HepG2 (cell line): ENCODE measurements around the gene FAM184B. TPM values are rescaled to one million over a fixed set of nuclear protein-coding genes. Genes with fewer than 3 reads are reported as not detected.

Experiments
- ATAC-seq: fragments of 200-7000 bp; cut with Tn5 transposase; 3 replicates; pipeline ENCODE4 v1.9.1; 2020; ENCODE audit warnings: mild to moderate bottlenecking, moderate library complexity
- BruUV-seq: library from RNA; stranded (reverse); fragments of 400-500 nt; replicated peaks from 2 replicates; lab custom pipeline; 2021; lab: Mats Ljungman, UMichigan
- CTCF ChIA-PET: fragments of 300-600 bp; formaldehyde crosslinking; extraction: SDS; loops from one replicate; lab custom pipeline; 2021; ENCODE audit warnings: low total read pairs, inconsistent platforms, low intra/inter-chr PET ratio; lab: Yijun Ruan, JAX
- POLR2A ChIA-PET: fragments of 350-600 bp; sonication (Branson Sonifier 250); formaldehyde crosslinking; loops from one replicate; lab custom pipeline; 2020; ENCODE audit warnings: antibody characterized with exemption, inconsistent platforms; lab: Yijun Ruan, JAX
- DNase-seq: peaks from one replicate; pipeline ENCODE4 v3.0.0-alpha.2; 2015; ENCODE audit warnings: low spot score
- FAIRE-seq: peaks from 3 replicates; lab custom pipeline; 2011; peaks lifted over from hg19 to GRCh38; lab: Jason Lieb, UNC
- H2AFZ ChIP-seq: one replicate; pipeline ENCODE4 v1.6.1; 2011; ENCODE audit warnings: low read length, inconsistent platforms
- H3K27ac ChIP-seq: fragments of 300-600 bp; 3 replicates; pipeline ENCODE4 v1.8.0; 2011; ENCODE audit warnings: mixed run types, mild to moderate bottlenecking, mixed read lengths, low read length, inconsistent platforms; ENCODE audit not compliant: insufficient read depth; ENCODE audit errors: extremely low read length
- H3K27me3 ChIP-seq, 2 experiments: fragments of 200-600 bp in 1 of 2; 2 replicates in 1 of 2; 3 replicates in 1 of 2; pipeline versions ENCODE4 v1.6.0 to v1.8.0; 2011; ENCODE audit warnings: low read length in 2 of 2, mild to moderate bottlenecking in 2 of 2, moderate library complexity in 2 of 2, inconsistent platforms in 1 of 2; ENCODE audit not compliant: insufficient read depth in 2 of 2, control insufficient read depth in 1 of 2
- H3K36me3 ChIP-seq, 2 experiments: fragments of 200-600 bp in 1 of 2; replicated peaks in 1 of 2; 2 replicates in 1 of 2; 3 replicates in 1 of 2; pipeline versions ENCODE4 v1.5.1 to v1.8.0; 2011; ENCODE audit warnings: low read length in 2 of 2, inconsistent platforms in 1 of 2; ENCODE audit not compliant: insufficient read depth in 2 of 2, control insufficient read depth in 1 of 2
- H3K4me1 ChIP-seq: 2 replicates; pipeline ENCODE4 v1.5.1; 2012; ENCODE audit warnings: low read length, inconsistent platforms; ENCODE audit not compliant: insufficient read depth
- H3K4me2 ChIP-seq: 2 replicates; pipeline ENCODE4 v1.6.0; 2011; ENCODE audit warnings: low read depth, low read length, inconsistent platforms
- H3K4me3 ChIP-seq, 3 experiments: fragments of 200-600 bp in 1 of 3; sonication (generic), shearing (Covaris generic) in 1 of 3; replicated peaks in 1 of 3; 2 replicates each; pipeline ENCODE4 v1.5.1; 2011 to 2016; ENCODE audit warnings: low read length in 3 of 3, inconsistent platforms in 2 of 3, low read depth in 2 of 3, mild to moderate bottlenecking in 2 of 3, control low read depth in 1 of 3, mixed read lengths in 1 of 3; ENCODE audit not compliant: insufficient read depth in 1 of 3
- H3K79me2 ChIP-seq: one replicate; pipeline ENCODE4 v1.6.1; 2011; ENCODE audit warnings: low read length, inconsistent platforms; ENCODE audit not compliant: insufficient read depth
- H3K9ac ChIP-seq: 2 replicates; pipeline ENCODE4 v1.6.0; 2011; ENCODE audit warnings: mild to moderate bottlenecking, low read depth, low read length, inconsistent platforms; ENCODE audit not compliant: insufficient read depth
- H3K9me3 ChIP-seq: 2 replicates; pipeline ENCODE4 v1.5.1; 2012; ENCODE audit warnings: mild to moderate bottlenecking, low read length
- H4K20me1 ChIP-seq: 2 replicates; pipeline ENCODE4 v1.6.0; 2011; ENCODE audit warnings: inconsistent platforms, mild to moderate bottlenecking, low read length, moderate library complexity; ENCODE audit not compliant: insufficient read depth
- CTCF ChIP-seq: sonication (generic); formaldehyde crosslinking; IDR thresholded peaks from 2 replicates; pipeline ENCODE4 v1.5.0; 2020; ENCODE audit warnings: mild to moderate bottlenecking, missing genetic modification reagents, moderate library complexity
- RAD21 ChIP-seq: fragments of 450-650 bp; formaldehyde crosslinking; IDR thresholded peaks from 2 replicates; pipeline ENCODE4 v1.5.0; 2020; ENCODE audit warnings: mild to moderate bottlenecking
- TAF15 ChIP-seq: fragments of 200-400 bp; formaldehyde crosslinking; IDR thresholded peaks from one replicate; pipeline ENCODE4 v1.6.1; 2018; ENCODE audit warnings: mild to moderate bottlenecking, low read depth, low read length; ENCODE audit not compliant: poor library complexity, severe bottlenecking
- TRAFD1 ChIP-seq: sonication (generic); formaldehyde crosslinking; IDR thresholded peaks from 2 replicates; pipeline ENCODE4 v1.5.1; 2020; ENCODE audit warnings: missing genetic modification reagents, mild to moderate bottlenecking, borderline replicate concordance
- ZC3H13 ChIP-seq: sonication (generic); formaldehyde crosslinking; IDR thresholded peaks from 2 replicates; pipeline ENCODE4 v1.8.1; 2023; ENCODE audit warnings: mild to moderate bottlenecking, missing genetic modification reagents, moderate library complexity
- ZNF20 ChIP-seq: sonication (generic); formaldehyde crosslinking; IDR thresholded peaks from 2 replicates; pipeline ENCODE4 v1.4.0; 2020; ENCODE audit warnings: mild to moderate bottlenecking, moderate library complexity, missing genetic modification reagents
- ZSCAN12 ChIP-seq: sonication (generic); formaldehyde crosslinking; IDR thresholded peaks from 2 replicates; pipeline ENCODE4 v1.9.0; 2021; ENCODE audit warnings: mild to moderate bottlenecking, missing genetic modification reagents
- WGBS: methylation state at CpG from one replicate; pipeline ENCODE4 v1.1.6; 2017; ENCODE audit warnings: low lambda C conversion rate; 5-methylcytosine and 5-hydroxymethylcytosine counted together
- in situ Hi-C: cut with HindIII; loops from 2 replicates; pipeline ENCODE4 v1.10.0; 2017; ENCODE audit warnings: low pct_unique_long_range_greater_than_20kb; ENCODE audit not compliant: extremely low pct_ligation_motif_present
- intact Hi-C: fragments of 100-400 bp; cut with micrococcal nuclease; formaldehyde crosslinking; loops from one replicate; pipeline ENCODE4 v1.10.0; 2022; ENCODE audit not compliant: unreplicated experiment
- polyA plus RNA-seq, 8 experiments: library from polyadenylated mRNA; depleted of rRNA in 3 of 8; stranded (reverse) in 7 of 8; unstranded in 1 of 8; fragments of >200 nt; fragmentation: Illumina TruSeq in 4 of 8; extraction: Trizol in 4 of 8; gene quantifications; 2 replicates each; pipeline versions ENCODE4 v1.2.1 to v1.2.3, GENCODE V29; 2011 to 2016; ENCODE audit warnings: low read depth in 4 of 8, missing spikeins in 1 of 8, mixed read lengths in 1 of 8; ENCODE audit not compliant: insufficient read depth in 1 of 8
- total RNA-seq, 5 experiments: library from RNA; depleted of rRNA; stranded (reverse); fragments of >200 nt; fragmentation: Illumina TruSeq; extraction: Trizol; gene quantifications; 2 replicates each; pipeline ENCODE4 v1.2.3, GENCODE V29; 2016; ENCODE audit warnings: low read depth in 1 of 5

Gene FAM184B
- total and polyA plus RNA-seq, 2 of the 13 experiments (the other 11 are each of a cell fraction or from before 2014, with no cell fraction given): not detected

GRCh38 chr4:17597517-17597916 lies 183.9 kb downstream of the FAM184B start (continued):
- TF ChIP-seq ZSCAN12 (CRISPR knock-in tag) (no peak), RAD21 (CRISPR knock-in tag) (peak; percentile 29; the same call in 1 of the 2 replicates), ZNF20 (CRISPR knock-in tag) (no peak), CTCF (peak; percentile 57), TRAFD1 (CRISPR knock-in tag) (no peak)

GRCh38 chr4:17595471-17596005 lies 185.9 kb downstream of the FAM184B start:
- Histone ChIP-seq H3K79me2 (peaks cover 6% of the 10 kb centered on the region), H4K20me1 (no peaks in the 10 kb centered on the region), H3K4me1 (0 out of 2 replicates have a peak, but pooled peaks cover 10% of the 10 kb centered on the region), H3K4me3 (no peak overlapping the region), H3K9me3 (no peaks in the 10 kb centered on the region), H3K36me3 (peaks cover 32 to 83% of the 10 kb centered on the region in 2 experiments), H3K27me3 (no peaks in the 10 kb centered on the region), H2AFZ (no peak overlapping the region), H3K4me2 (no peak overlapping the region), H3K9ac (no peak overlapping the region), H3K27ac (no peak overlapping the region)
- 96% methylated on average over 6 of the region's 6 CpGs for WGBS
- TF ChIP-seq ZC3H13 (CRISPR knock-in tag) (no peak), TAF15 (no peak)
- FAIRE-seq (no peak), DNase-seq (no peak), ATAC-seq (no peak)
- CTCF ChIA-PET: interaction anchor here (0.7 kb wide), 1 partner anchor 65 kb away, joined by 3 read pairs; no protein-coding TSS in a partner anchor
- no TSS peak for BruUV-seq
- intact Hi-C loops (loop anchor here (5.0 kb wide), 1 partner anchor 212 kb away; no protein-coding TSS in a partner anchor), in situ Hi-C loops (no loop called here)
- POLR2A ChIA-PET: interaction anchor here (1.5 kb wide), 1 partner anchor 37 kb away, joined by 3 read pairs; no protein-coding TSS in a partner anchor
